Right atrium auricular region (tissue), 2 donors: ENCODE data around the gene COBL. TPM values are rescaled to one million over a fixed set of nuclear protein-coding genes. Genes with fewer than 3 reads are reported as not detected.

Experiments
- DNase-seq: peaks from one replicate; pipeline ENCODE4 v3.0.0-alpha.2; 2019; ENCODE audit warnings: low spot score
- H3K27ac ChIP-seq, 2 donors: fragments of 200-600 bp; sonication (generic); 1 replicate in 1 of 2; 2 replicates in 1 of 2; pipeline ENCODE4 v1.5.1; 2016 to 2019
- H3K27me3 ChIP-seq, 2 donors: fragments of 200-600 bp; sonication (generic); one replicate each; pipeline versions ENCODE4 v1.5.1 to v1.6.0; 2017 to 2019
- H3K36me3 ChIP-seq: fragments of 200-600 bp; sonication (generic); one replicate; pipeline ENCODE4 v1.5.1; 2016
- H3K4me1 ChIP-seq, 2 donors: fragments of 200-600 bp; sonication (generic); one replicate each; pipeline versions ENCODE4 v1.5.1 to v1.6.0; 2017 to 2019
- H3K4me3 ChIP-seq, 2 donors: fragments of 200-600 bp; sonication (generic); 1 replicate in 1 of 2; 2 replicates in 1 of 2; pipeline ENCODE4 v1.5.1; 2017 to 2019; ENCODE audit warnings: mild to moderate bottlenecking in 1 of 2, moderate library complexity in 1 of 2
- H3K9me3 ChIP-seq, 2 donors: fragments of 200-600 bp; sonication (generic); one replicate each; pipeline ENCODE4 v1.5.1; 2019
- total RNA-seq, 2 donors: library from RNA; depleted of rRNA; stranded (reverse); fragments of >200 nt; gene quantifications; one replicate each; pipeline ENCODE4 v1.1.0, GENCODE V29; 2016
- TF ChIP-seq, protein P1 (sequence below), 2 donors: fragments of 200-600 bp; sonication (generic); IDR thresholded peaks; one replicate each; pipeline ENCODE4 v1.5.1; 2019; ENCODE audit warnings: antibody characterized with exemption in 2 of 2

Gene COBL
- total RNA-seq, 2 donors from 2014 or later: 26.3 to 31.4 TPM

GRCh38 chr7:51329696-51330263 is 13.2 kb upstream of the COBL start:
- no peak for DNase-seq
- H3K4me1 ChIP-seq: no peaks in the 10 kb centered on the region
- no peaks in the 10 kb centered on the region for H3K9me3 ChIP-seq
- no peaks in the 10 kb centered on the region for H3K36me3 ChIP-seq
- H3K4me3 ChIP-seq: no peak overlapping the region
- TF ChIP-seq, protein P1, sequence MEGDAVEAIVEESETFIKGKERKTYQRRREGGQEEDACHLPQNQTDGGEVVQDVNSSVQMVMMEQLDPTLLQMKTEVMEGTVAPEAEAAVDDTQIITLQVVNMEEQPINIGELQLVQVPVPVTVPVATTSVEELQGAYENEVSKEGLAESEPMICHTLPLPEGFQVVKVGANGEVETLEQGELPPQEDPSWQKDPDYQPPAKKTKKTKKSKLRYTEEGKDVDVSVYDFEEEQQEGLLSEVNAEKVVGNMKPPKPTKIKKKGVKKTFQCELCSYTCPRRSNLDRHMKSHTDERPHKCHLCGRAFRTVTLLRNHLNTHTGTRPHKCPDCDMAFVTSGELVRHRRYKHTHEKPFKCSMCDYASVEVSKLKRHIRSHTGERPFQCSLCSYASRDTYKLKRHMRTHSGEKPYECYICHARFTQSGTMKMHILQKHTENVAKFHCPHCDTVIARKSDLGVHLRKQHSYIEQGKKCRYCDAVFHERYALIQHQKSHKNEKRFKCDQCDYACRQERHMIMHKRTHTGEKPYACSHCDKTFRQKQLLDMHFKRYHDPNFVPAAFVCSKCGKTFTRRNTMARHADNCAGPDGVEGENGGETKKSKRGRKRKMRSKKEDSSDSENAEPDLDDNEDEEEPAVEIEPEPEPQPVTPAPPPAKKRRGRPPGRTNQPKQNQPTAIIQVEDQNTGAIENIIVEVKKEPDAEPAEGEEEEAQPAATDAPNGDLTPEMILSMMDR (IDR thresholded peaks at IDR 0.05): no peak
- no peak overlapping the region for H3K27ac ChIP-seq
- no peaks in the 10 kb centered on the region for H3K27me3 ChIP-seq

GRCh38 chr7:51328351-51328801 is 11.8 kb upstream of the COBL start:
- TF ChIP-seq, protein P1 (IDR thresholded peaks at IDR 0.05): no peak
- no peaks in the 10 kb centered on the region for H3K36me3 ChIP-seq
- H3K27ac ChIP-seq: no peak overlapping the region
- no peaks in the 10 kb centered on the region for H3K4me1 ChIP-seq
- H3K4me3 ChIP-seq: no peak overlapping the region
- H3K9me3 ChIP-seq: no peaks in the 10 kb centered on the region
- no peak for DNase-seq
- no peaks in the 10 kb centered on the region for H3K27me3 ChIP-seq

DNA sequence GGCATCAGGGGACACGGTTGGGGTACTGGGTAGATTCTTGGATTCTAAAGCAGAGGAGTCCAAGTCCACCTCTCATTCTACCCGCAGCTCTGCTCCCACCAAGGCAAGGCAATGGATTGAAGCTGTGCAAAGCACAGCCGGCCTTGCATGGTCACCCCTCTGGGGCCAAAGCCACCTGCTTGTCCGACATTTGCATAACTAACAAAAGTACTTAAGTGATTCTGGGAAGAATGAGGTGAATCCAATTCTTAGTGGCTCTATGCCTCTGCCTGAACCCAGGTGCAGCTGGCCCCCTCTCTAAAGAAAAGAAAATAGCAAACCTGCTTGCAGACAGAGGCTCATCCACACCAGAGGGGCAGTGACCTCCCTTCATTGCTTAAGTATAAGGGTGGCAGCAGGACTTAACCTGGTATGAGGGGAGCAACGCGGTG is 10.7 kb upstream of the COBL start:
- Histone ChIP-seq H3K9me3 (no peaks in the 10 kb centered on the region), H3K4me3 (no peak overlapping the region)
- TF ChIP-seq, protein P1 (IDR thresholded peaks at IDR 0.05): no peak

GRCh38 chr7:51326656-51327286 is 10.2 kb upstream of the COBL start:
- TF ChIP-seq, protein P1 (IDR thresholded peaks at IDR 0.05): no peak
- H3K9me3 ChIP-seq: no peaks in the 10 kb centered on the region
- no peak overlapping the region for H3K27ac ChIP-seq
- no peaks in the 10 kb centered on the region for H3K27me3 ChIP-seq
- H3K4me1 ChIP-seq: no peaks in the 10 kb centered on the region
- no peak overlapping the region for H3K4me3 ChIP-seq
- DNase-seq: no peak
- no peaks in the 10 kb centered on the region for H3K36me3 ChIP-seq

More for the DNA sequence above, 10.7 kb upstream of the COBL start:
- no peak for DNase-seq
- Histone ChIP-seq H3K4me1 (no peaks in the 10 kb centered on the region), H3K27me3 (no peaks in the 10 kb centered on the region), H3K27ac (no peak overlapping the region), H3K36me3 (no peaks in the 10 kb centered on the region)

GRCh38 chr7:51325908-51326307 is 9.3 kb upstream of the COBL start:
- Histone ChIP-seq H3K4me3 (no peak overlapping the region), H3K27me3 (no peaks in the 10 kb centered on the region), H3K36me3 (no peaks in the 10 kb centered on the region), H3K9me3 (no peaks in the 10 kb centered on the region), H3K4me1 (no peaks in the 10 kb centered on the region), H3K27ac (no peak overlapping the region)
- TF ChIP-seq, protein P1 (IDR thresholded peaks at IDR 0.05): no peak
- DNase-seq: no peak
